HepG2 (cell line): ENCODE measurements around the gene DAPK1. TPM values are rescaled to one million over a fixed set of nuclear protein-coding genes. Genes with fewer than 3 reads are reported as not detected.

ENCODE experiments used
- AFF4 ChIP-seq: sonication (generic); formaldehyde crosslinking; IDR thresholded peaks from 2 replicates; pipeline ENCODE4 v1.4.0; 2020; ENCODE audit warnings: missing genetic modification reagents
- GATA4 ChIP-seq: sonication (generic); IDR thresholded peaks from 2 replicates; pipeline ENCODE4 v1.6.1; 2016; ENCODE audit warnings: antibody characterized with exemption, low read depth, borderline replicate concordance
- HNF4G ChIP-seq, 2 experiments: sonication (generic) in 1 of 2; formaldehyde crosslinking in 1 of 2; IDR thresholded peaks; 2 replicates each; pipeline versions ENCODE4 v1.4.0 to v1.6.1; 2011 to 2020; ENCODE audit warnings: borderline replicate concordance in 2 of 2, low read depth in 2 of 2, mild to moderate bottlenecking in 2 of 2, low read length in 1 of 2, missing genetic modification reagents in 1 of 2, moderate library complexity in 1 of 2
- LRRFIP1 ChIP-seq: sonication (generic); formaldehyde crosslinking; conservative IDR thresholded peaks from 2 replicates; pipeline ENCODE4 v1.4.0; 2020; ENCODE audit warnings: missing genetic modification reagents
- MAFF ChIP-seq: IDR thresholded peaks from 2 replicates; pipeline ENCODE4 v1.6.1; 2011; ENCODE audit warnings: low read depth, low read length, improper control_type of control experiment
- MED1 ChIP-seq: sonication (generic); formaldehyde crosslinking; IDR thresholded peaks from 2 replicates; pipeline ENCODE4 v1.4.0; 2020; ENCODE audit warnings: missing genetic modification reagents
- MTF1 ChIP-seq: sonication (generic); formaldehyde crosslinking; IDR thresholded peaks from 2 replicates; pipeline ENCODE4 v1.5.0; 2020; ENCODE audit warnings: missing genetic modification reagents
- PBX3 ChIP-seq: sonication (generic); formaldehyde crosslinking; IDR thresholded peaks from 2 replicates; pipeline ENCODE4 v1.8.1; 2023; ENCODE audit warnings: missing genetic modification reagents, inconsistent platforms, borderline replicate concordance
- RAD21 ChIP-seq: fragments of 450-650 bp; formaldehyde crosslinking; IDR thresholded peaks from 2 replicates; pipeline ENCODE4 v1.5.0; 2020; ENCODE audit warnings: mild to moderate bottlenecking
- RARA ChIP-seq: IDR thresholded peaks from 2 replicates; pipeline ENCODE4 v1.6.1; 2016; ENCODE audit warnings: missing genetic modification reagents, missing compliant biosample characterization
- RCOR2 ChIP-seq: IDR thresholded peaks from 2 replicates; pipeline ENCODE4 v1.6.1; 2016; ENCODE audit warnings: missing biosample characterization, missing genetic modification reagents
- ZHX2 ChIP-seq, 2 experiments: sonication (generic) in 1 of 2; formaldehyde crosslinking in 1 of 2; IDR thresholded peaks; 2 replicates each; pipeline versions ENCODE4 v1.6.1 to v1.9.0; 2014 to 2022; ENCODE audit warnings: antibody characterized with exemption in 1 of 2, borderline replicate concordance in 1 of 2, inconsistent platforms in 1 of 2, low read depth in 1 of 2, missing genetic modification reagents in 1 of 2
- polyA plus RNA-seq, 8 experiments: library from polyadenylated mRNA; depleted of rRNA in 3 of 8; stranded (reverse) in 7 of 8; unstranded in 1 of 8; fragments of >200 nt; fragmentation: Illumina TruSeq in 4 of 8; extraction: Trizol in 4 of 8; gene quantifications; 2 replicates each; pipeline versions ENCODE4 v1.2.1 to v1.2.3, GENCODE V29; 2011 to 2016; ENCODE audit warnings: low read depth in 4 of 8, missing spikeins in 1 of 8, mixed read lengths in 1 of 8; ENCODE audit not compliant: insufficient read depth in 1 of 8
- total RNA-seq, 5 experiments: library from RNA; depleted of rRNA; stranded (reverse); fragments of >200 nt; fragmentation: Illumina TruSeq; extraction: Trizol; gene quantifications; 2 replicates each; pipeline ENCODE4 v1.2.3, GENCODE V29; 2016; ENCODE audit warnings: low read depth in 1 of 5

The DAPK1 gene
- total and polyA plus RNA-seq, 2 of the 13 experiments (the other 11 are each of a cell fraction or from before 2014, with no cell fraction given), result 35.7 to 35.9 TPM

- TF ChIP-seq ZHX2 (IDR thresholded peaks at IDR 0.05; ENCODE audit: low read depth) (no peak), ZHX2 (CRISPR knock-in tag; IDR thresholded peaks at IDR 0.05; ENCODE audit: borderline replicate concordance) (no peak), MTF1 (CRISPR knock-in tag) (no peak), AFF4 (no peak), RARA (CRISPR knock-in tag) (peak; percentile 88), MED1 (peak; percentile 76), PBX3 (no peak), GATA4 (peak; percentile 85; the same call in 1 of the 2 replicates), RAD21 (CRISPR knock-in tag) (no peak), RCOR2 (CRISPR knock-in tag) (no peak), MAFF (peak; percentile 31; the same call in 1 of the 2 replicates), HNF4G (IDR thresholded peaks at IDR 0.05; ENCODE audit: borderline replicate concordance, low read depth, low read length) (peak; percentile 72), HNF4G (CRISPR knock-in tag; IDR thresholded peaks at IDR 0.05; ENCODE audit: borderline replicate concordance, low read depth) (no peak), LRRFIP1 (no peak)
These were observed 72.6 kb downstream of the DAPK1 start (continued) for GRCh38 chr9:87570000-87570908.
